Adrenal gland (tissue), 12 donors: Measurements from ENCODE around the gene CPM. TPM values are rescaled to one million over a fixed set of nuclear protein-coding genes. Genes with fewer than 3 reads are reported as not detected.
A peak's percentile ranks its signal among the peaks of the same experiment; 100 is the strongest.
"Not testable (repeated sequence)": the region's sequence is repeated elsewhere in the genome, so short reads cannot be mapped to it uniquely, and the experiment has no call there.

Experiments used
- DNase-seq, 7 donors: peaks; one replicate each; pipeline ENCODE4 v3.0.0-alpha.2; 2019 to 2020
- H3K27ac ChIP-seq, 5 donors: fragments of 200-600 bp; sonication (generic) in 4 of 5; 1 replicate in 3 of 5; 2 replicates in 2 of 5; pipeline versions ENCODE4 v1.5.1 to v1.8.0; 2016 to 2020; ENCODE audit warnings: mild to moderate bottlenecking in 1 of 5
- H3K27me3 ChIP-seq: fragments of 200-600 bp; 2 replicates; pipeline ENCODE4 v1.8.0; 2021
- H3K36me3 ChIP-seq, 2 donors: fragments of 200-600 bp; replicated peaks in 1 of 2; 1 replicate in 1 of 2; 2 replicates in 1 of 2; pipeline versions ENCODE4 v1.5.1 to v1.8.0; 2018 to 2022
- H3K4me1 ChIP-seq, 2 donors: fragments of 200-600 bp; replicated peaks in 1 of 2; 1 replicate in 1 of 2; 2 replicates in 1 of 2; pipeline versions ENCODE4 v1.5.1 to v1.8.0; 2018 to 2021
- H3K4me3 ChIP-seq, 4 donors: fragments of 200-600 bp; sonication (generic) in 3 of 4; one replicate each; pipeline ENCODE4 v1.5.1; 2016 to 2018
- H3K9me3 ChIP-seq, 3 donors: fragments of 200-600 bp; sonication (generic) in 1 of 3; replicated peaks in 1 of 3; 1 replicate in 2 of 3; 2 replicates in 1 of 3; pipeline versions ENCODE4 v1.5.1 to v1.8.0; 2016 to 2021
- CTCF ChIP-seq, 6 experiments: fragments of 450-650 bp in 4 of 6; fragments of 200-600 bp in 2 of 6; sonication (generic) in 1 of 6; IDR thresholded peaks; 1 replicate in 5 of 6; 2 replicates in 1 of 6; pipeline versions ENCODE4 v1.5.1 to v1.8.0; 2016 to 2021; ENCODE audit warnings: antibody characterized with exemption in 6 of 6, mild to moderate bottlenecking in 2 of 6, moderate library complexity in 1 of 6
- POLR2A ChIP-seq, 2 donors: fragments of 450-650 bp; IDR thresholded peaks; one replicate each; pipeline ENCODE4 v1.6.1; 2017; ENCODE audit warnings: antibody characterized with exemption in 2 of 2, mild to moderate bottlenecking in 2 of 2, moderate library complexity in 1 of 2
- WGBS, 4 donors: extraction: QIAGEN DNeasy Blood & Tissue Kit in 2 of 4; methylation state at CpG; one replicate each; pipeline versions ENCODE4 v1.1.5 to v1.1.7; 2013 to 2017; 5-methylcytosine and 5-hydroxymethylcytosine counted together
- intact Hi-C, 2 donors: fragments of 100-400 bp; cut with DNase I; formaldehyde crosslinking; loops; one replicate each; pipeline versions ENCODE4 v1.14.1 to v1.15.0; 2022 to 2023
- polyA plus RNA-seq, 3 donors: library from polyadenylated mRNA; stranded (reverse); fragments of 200-250 nt in 2 of 3; fragments of 350-450 nt in 1 of 3; fragmentation: Illumina TruSeq in 1 of 3; extraction: RNeasy Lipid Tissue Mini Kit (QIAGEN cat#74804) in 1 of 3; gene quantifications; one replicate each; pipeline ENCODE4 v1.2.3, GENCODE V29; 2013 to 2014
- small RNA-seq, 2 donors: library from RNA; depleted of rRNA; stranded (forward); fragments of <200 nt; gene quantifications; one replicate each; pipeline ENCODE3, GENCODE V24; 2016
- total RNA-seq, 9 donors: library from RNA; depleted of rRNA in 4 of 9; stranded (reverse); fragments of >200 nt in 4 of 9; fragments of 120-200 nt in 1 of 9; fragmentation: NEBNext Ultra II Directional in 1 of 9; extraction: Animal tissue kit (Norgen Biotek cat#: 25700) in 1 of 9; gene quantifications; one replicate each; pipeline versions ENCODE4 v1.1.0 to v1.2.4, GENCODE V29; 2013 to 2023
- donor health status: healthy with polysubstance abuse.
- donor health status: Bipolar disorder and iron deficiency.
- donor health status: DM: yes; HTN: yes; CAD: no.
- donor health status: DM: no; HTN: no; CAD: no.
- donor health status: DM: no; HTN: no; CAD: no.
- donor health status: DM: yes; HTN: yes; CAD: no.

Gene CPM
- total and polyA plus RNA-seq, 12 donors: 10.8 to 170 (median 53.5) TPM

- peaks cover 0 to 2% of the 10 kb centered on the region in 2 donors for H3K4me1 ChIP-seq
- 72 to 85% (median 80%) methylated on average over 5 of the region's 5 CpGs for WGBS, 4 donors
- intact Hi-C loops: no loop called here
- no peak overlapping the region for H3K4me3 ChIP-seq
- TF ChIP-seq POLR2A (IDR thresholded peaks at IDR 0.05): no peak
- no peak for TF ChIP-seq CTCF (IDR thresholded peaks at IDR 0.05)
- peak overlapping the region in 1 of 5 donors; percentile 40 for H3K27ac ChIP-seq
- no peaks in the 10 kb centered on the region for H3K9me3 ChIP-seq
- no peaks in the 10 kb centered on the region for H3K27me3 ChIP-seq
- no peaks in the 10 kb centered on the region for H3K36me3 ChIP-seq
- DNase-seq: no peak
Measured at GRCh38 chr12:68803948-68804656, 128.9 kb downstream of the CPM start.

- H3K27ac ChIP-seq, H3K4me1 ChIP-seq, H3K27me3 ChIP-seq, H3K36me3 ChIP-seq, H3K4me3 ChIP-seq, DNase-seq, H3K9me3 ChIP-seq, intact Hi-C loops: not testable (repeated sequence)
- WGBS, 4 donors: 90 to 95% (median 92%) methylated on average over 19 of the region's 19 CpGs
Measured at GRCh38 chr12:68802911-68803651, 129.9 kb downstream of the CPM start.

GRCh38 chr12:68802372-68802745, 130.6 kb downstream of the CPM start:
- H3K27ac ChIP-seq, intact Hi-C loops, H3K4me1 ChIP-seq, H3K36me3 ChIP-seq, H3K4me3 ChIP-seq, DNase-seq, H3K27me3 ChIP-seq, H3K9me3 ChIP-seq: not testable (repeated sequence)
- 83 to 92% (median 85%) methylated on average over 2 of the region's 2 CpGs for WGBS, 4 donors

Small RNAs within 50 kb of the gene (small RNA-seq; reads per million reads assigned to genes)
- gene AC025423.5 (0 reads per million in 2 donors), gene RNU7-4P (0 reads per million in 2 donors)

Other genes starting within 250 kb of the CPM start
- gene NUP107, start 246.2 kb downstream of the CPM start, total RNA-seq: 10 to 100 TPM; 18.0 to 51.6 (median 31.7) TPM
- gene NUP107, start 246.2 kb downstream of the CPM start, polyA plus RNA-seq: 10 to 100 TPM; 13.1 to 28.6 (median 21.8) TPM
- 10 to 100 TPM in 5 of 9 donors, 1 to 10 TPM in 4; 2.7 to 23.1 (median 11.6) TPM for gene SLC35E3, start 187.0 kb downstream of the CPM start, total RNA-seq
- gene SLC35E3, start 187.0 kb downstream of the CPM start, polyA plus RNA-seq: 10 to 100 TPM in 2 of 3 donors, 1 to 10 TPM in 1; 7.6 to 11.2 (median 10.5) TPM
- gene MDM2, start 125.0 kb downstream of the CPM start, total RNA-seq: 100 to 1,000 TPM in 4 of 9 donors, 10 to 100 TPM in 5; 44.3 to 144 (median 99.9) TPM
- gene MDM2, start 125.0 kb downstream of the CPM start, polyA plus RNA-seq: 100 to 1,000 TPM in 2 of 3 donors, 10 to 100 TPM in 1; 52.0 to 241 (median 134) TPM